K562 (cell line): ENCODE results near the gene USP46. TPM values are rescaled to one million over a fixed set of nuclear protein-coding genes. Genes with fewer than 3 reads are reported as not detected.

Source experiments
- ATAC-seq: fragments of 200-7000 bp; cut with Tn5 transposase; 3 replicates; pipeline ENCODE4 v1.9.1; 2020; ENCODE audit warnings: moderate library complexity
- BruUV-seq: library from RNA; stranded (reverse); fragments of 400-500 nt; replicated peaks from 2 replicates; lab custom pipeline; 2021; lab: Mats Ljungman, UMichigan
- CTCF ChIA-PET: fragments of 300-600 bp; formaldehyde crosslinking; extraction: SDS; loops from one replicate; lab custom pipeline; 2021; ENCODE audit warnings: low intra/inter-chr PET ratio; lab: Yijun Ruan, JAX
- POLR2A ChIA-PET: fragments of 300-600, 350-650 bp; sonication (Branson Sonifier 250); formaldehyde crosslinking; extraction: SDS; loops from one replicate; lab custom pipeline; 2021; ENCODE audit warnings: antibody characterized with exemption, inconsistent platforms; lab: Yijun Ruan, JAX
- DNase-seq, 4 experiments: peaks; one replicate each; pipeline versions ENCODE4 v3.0.0 to v3.0.0-alpha.2; 2011 to 2018; ENCODE audit warnings: low spot score in 3 of 4, mixed read lengths in 3 of 4; ENCODE audit errors: extremely low read depth in 1 of 4
- FAIRE-seq: peaks from 2 replicates; lab custom pipeline; 2011; peaks lifted over from hg19 to GRCh38; lab: Jason Lieb, UNC
- H2AFZ ChIP-seq: 2 replicates; pipeline ENCODE4 v1.6.0; 2011; ENCODE audit warnings: low read depth, low read length, control low read depth, inconsistent platforms
- H3K27ac ChIP-seq: fragments of 200-600 bp; 3 replicates; pipeline ENCODE4 v1.8.0; 2011; ENCODE audit warnings: low read depth, mild to moderate bottlenecking, control low read depth, inconsistent platforms, low read length, moderate library complexity, mixed read lengths; ENCODE audit errors: extremely low read depth
- H3K27me3 ChIP-seq, 2 experiments: fragments of 300-600 bp in 1 of 2; 2 replicates in 1 of 2; 3 replicates in 1 of 2; pipeline versions ENCODE4 v1.6.0 to v1.8.0; 2011; ENCODE audit warnings: inconsistent platforms in 2 of 2, low read length in 2 of 2, mild to moderate bottlenecking in 1 of 2, mixed read lengths in 1 of 2, moderate library complexity in 1 of 2; ENCODE audit not compliant: control insufficient read depth in 2 of 2, insufficient read depth in 2 of 2
- H3K36me3 ChIP-seq: fragments of 300-600 bp; 3 replicates; pipeline ENCODE4 v1.8.0; 2011; ENCODE audit warnings: mild to moderate bottlenecking, low read length, inconsistent platforms; ENCODE audit not compliant: control insufficient read depth, insufficient read depth
- H3K4me1 ChIP-seq, 2 experiments: fragments of 200-600 bp in 1 of 2; replicated peaks in 1 of 2; 2 replicates in 1 of 2; 3 replicates in 1 of 2; pipeline versions ENCODE4 v1.5.1 to v1.8.0; 2011; ENCODE audit warnings: inconsistent platforms in 2 of 2, low read length in 2 of 2, mild to moderate bottlenecking in 1 of 2, mixed read lengths in 1 of 2, moderate library complexity in 1 of 2; ENCODE audit not compliant: control insufficient read depth in 2 of 2, insufficient read depth in 2 of 2
- H3K4me2 ChIP-seq: 2 replicates; pipeline ENCODE4 v1.6.1; 2011; ENCODE audit warnings: low read length, control low read depth, inconsistent platforms, mixed read lengths; ENCODE audit not compliant: insufficient read depth
- H3K4me3 ChIP-seq: fragments of 200-600 bp; sonication (generic), shearing (Covaris generic); 2 replicates; pipeline ENCODE4 v1.5.1; 2016; ENCODE audit warnings: control low read depth, inconsistent platforms
- H3K79me2 ChIP-seq: fragments of 200-600 bp; 3 replicates; pipeline ENCODE4 v1.8.0; 2011; ENCODE audit warnings: low read length, inconsistent platforms; ENCODE audit not compliant: control insufficient read depth, insufficient read depth
- H3K9ac ChIP-seq, 2 experiments: 2 replicates each; pipeline versions ENCODE4 v1.6.0 to v1.6.1; 2011; ENCODE audit warnings: low read depth in 2 of 2, low read length in 2 of 2, control low read depth in 1 of 2, inconsistent platforms in 1 of 2, mild to moderate bottlenecking in 1 of 2, mixed read lengths in 1 of 2; ENCODE audit not compliant: insufficient read depth in 1 of 2
- H3K9me1 ChIP-seq: one replicate; pipeline ENCODE4 v1.6.0; 2011; ENCODE audit warnings: inconsistent platforms, mild to moderate bottlenecking, low read length, moderate library complexity; ENCODE audit not compliant: control insufficient read depth, insufficient read depth
- H3K9me3 ChIP-seq: replicated peaks from 2 replicates; pipeline ENCODE4 v1.5.1; 2011; ENCODE audit warnings: low read depth, low read length, inconsistent platforms; ENCODE audit not compliant: control insufficient read depth, insufficient read depth
- H4K20me1 ChIP-seq: replicated peaks from 2 replicates; pipeline ENCODE4 v1.6.1; 2011; ENCODE audit warnings: low read length, inconsistent platforms, mixed read lengths; ENCODE audit not compliant: control insufficient read depth, insufficient read depth
- FOSL1 ChIP-seq: fragments of 200-800 bp; sonication (Bioruptor generic); conservative IDR thresholded peaks from 2 replicates; pipeline ENCODE4 v1.6.1; 2016; ENCODE audit warnings: missing genetic modification characterization, missing compliant biosample characterization
- GABPB2 ChIP-seq: fragments of 250-450 bp; sonication (Bioruptor Pico); conservative IDR thresholded peaks from 2 replicates; pipeline ENCODE4 v1.5.1; 2021; ENCODE audit warnings: mild to moderate bottlenecking
- MBD1 ChIP-seq: fragments of 250-450 bp; sonication (Bioruptor Pico); IDR thresholded peaks from 2 replicates; pipeline ENCODE4 v1.8.0; 2022; ENCODE audit warnings: inconsistent platforms
- POLR2H ChIP-seq: IDR thresholded peaks from 2 replicates; pipeline ENCODE4 v1.6.1; 2016; ENCODE audit warnings: missing genetic modification characterization, low read depth, mild to moderate bottlenecking, control low read depth, missing compliant biosample characterization, moderate library complexity
- SP2 ChIP-seq: IDR thresholded peaks from 2 replicates; pipeline ENCODE4 v1.6.1; 2011; ENCODE audit warnings: mild to moderate bottlenecking, low read depth, low read length, moderate library complexity; ENCODE audit not compliant: poor library complexity, severe bottlenecking; ENCODE audit errors: extremely low read depth
- ZBTB9 ChIP-seq: fragments of 450-650 bp; formaldehyde crosslinking; IDR thresholded peaks from 2 replicates; pipeline ENCODE4 v1.4.0; 2020; ENCODE audit warnings: mild to moderate bottlenecking, moderate library complexity
- ZC3H11A ChIP-seq: IDR thresholded peaks from 2 replicates; pipeline ENCODE4 v1.6.1; 2012; ENCODE audit warnings: low read depth, low read length, improper control_type of control experiment
- ZNF780A ChIP-seq: fragments of 250-450 bp; sonication (Bioruptor Pico); IDR thresholded peaks from 2 replicates; pipeline ENCODE4 v1.5.0; 2021; ENCODE audit warnings: mild to moderate bottlenecking
- WGBS: fragments of 100-300 bp; shearing (Covaris generic); methylation state at CpG from one replicate; pipeline ENCODE4 v1.1.6; 2016; ENCODE audit warnings: low coverage, mixed read lengths; ENCODE audit not compliant: insufficient coverage; ENCODE audit errors: missing lambda C conversion rate; 5-methylcytosine and 5-hydroxymethylcytosine counted together
- in situ Hi-C: fragments of 300-500 bp; cut with MboI; formaldehyde crosslinking; loops from 4 replicates; pipeline ENCODE4 v1.15.0; 2018; ENCODE audit warnings: inconsistent platforms, mixed read lengths
- intact Hi-C: fragments of 100-400 bp; cut with micrococcal nuclease; formaldehyde crosslinking; loops from 2 replicates; pipeline ENCODE4 v1.14.2; 2022
- polyA plus RNA-seq, 8 experiments: library from polyadenylated mRNA; depleted of rRNA in 4 of 8; stranded (reverse) in 5 of 8; unstranded in 3 of 8; fragments of >200 nt; fragmentation: Nextera tagmentation in 2 of 8; fragmentation: Illumina TruSeq in 1 of 8; extraction: Ambion mirVana in 2 of 8; extraction: Trizol in 1 of 8; gene quantifications; 2 replicates each; pipeline versions ENCODE4 v1.2.1 to v1.2.3, GENCODE V29; 2011 to 2014; ENCODE audit warnings: inconsistent platforms in 1 of 8, missing spikeins in 1 of 8
- total RNA-seq, 7 experiments: library from RNA; depleted of rRNA in 6 of 7; stranded (reverse); fragments of >200 nt in 6 of 7; fragmentation: Illumina TruSeq in 2 of 7; extraction: Trizol in 2 of 7; gene quantifications; 2 replicates each; pipeline versions ENCODE4 v1.2.1 to v1.2.3, GENCODE V29; 2011 to 2021; ENCODE audit warnings: low replicate concordance in 1 of 7
- TF ChIP-seq, protein P1 (sequence below), 2 experiments: fragments of 450-650 bp in 1 of 2; sonication (generic) in 1 of 2; formaldehyde crosslinking in 1 of 2; IDR thresholded peaks in 1 of 2; conservative IDR thresholded peaks in 1 of 2; 2 replicates each; pipeline versions ENCODE4 v1.6.1 to v1.8.1; 2016 to 2023; ENCODE audit warnings: mild to moderate bottlenecking in 2 of 2, moderate library complexity in 2 of 2, inconsistent platforms in 1 of 2, missing genetic modification reagents in 1 of 2

Gene USP46
- total and polyA plus RNA-seq, 9 of the 15 experiments (the other 6 are each of a cell fraction or from before 2014, with no cell fraction given) = 3.0 to 11.7 (median 8.4) TPM

DNA sequence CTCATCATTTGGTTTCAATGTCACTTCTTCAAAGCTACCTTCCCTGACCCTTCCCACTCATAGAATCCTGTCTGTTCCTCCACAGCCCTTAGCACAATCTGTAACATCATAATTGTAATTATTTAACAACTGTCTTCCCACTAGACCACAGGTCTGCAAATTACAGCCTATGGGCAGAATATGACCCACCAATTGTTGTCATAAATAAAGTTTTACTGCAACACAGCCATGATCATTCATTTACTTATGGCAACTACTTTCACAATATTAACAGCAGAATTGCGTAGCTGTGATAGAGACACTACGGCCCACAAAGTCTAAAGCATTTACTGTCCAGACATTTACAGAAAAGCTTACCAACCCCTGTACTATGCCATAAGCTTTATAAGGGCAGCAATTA is 15.9 kb downstream of the USP46 start (continued):
- no peak for TF ChIP-seq ZNF780A (CRISPR knock-in tag)
- TF ChIP-seq ZBTB9 (CRISPR knock-in tag) = no peak
- no peak for TF ChIP-seq SP2
- TF ChIP-seq ZC3H11A = no peak
- TF ChIP-seq POLR2H (tag) = no peak
- no peak for TF ChIP-seq MBD1 (CRISPR knock-in tag)

GRCh38 chr4:52641854-52642563 is 17.1 kb downstream of the USP46 start:
- Histone ChIP-seq H3K79me2 (no peaks in the 10 kb centered on the region), H3K27ac (no peak overlapping the region), H3K4me3 (no peak overlapping the region)
- TF ChIP-seq FOSL1 (tag) (peak; percentile 82), GABPB2 (CRISPR knock-in tag) (no peak)
- TF ChIP-seq, protein P1, sequence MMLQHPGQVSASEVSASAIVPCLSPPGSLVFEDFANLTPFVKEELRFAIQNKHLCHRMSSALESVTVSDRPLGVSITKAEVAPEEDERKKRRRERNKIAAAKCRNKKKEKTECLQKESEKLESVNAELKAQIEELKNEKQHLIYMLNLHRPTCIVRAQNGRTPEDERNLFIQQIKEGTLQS (IDR thresholded peaks at IDR 0.05) = peak; percentile 76; the same call in 1 of the 2 replicates
- TF ChIP-seq, protein P1 (CRISPR knock-in tag; conservative IDR thresholded peaks at IDR 0.05) = no peak

More at GRCh38 chr4:52641854-52642563, 17.1 kb downstream of the USP46 start:
- 21% methylated on average over 3 of the region's 3 CpGs for WGBS
- Histone ChIP-seq H2AFZ (no peak overlapping the region), H3K4me2 (no peak overlapping the region), H4K20me1 (no peaks in the 10 kb centered on the region), H3K9ac (no peak overlapping the region), H3K9me1 (no peaks in the 10 kb centered on the region), H3K27me3 (no peaks in the 10 kb centered on the region), H3K4me1 (no peaks in the 10 kb centered on the region), H3K9me3 (no peaks in the 10 kb centered on the region), H3K36me3 (no peaks in the 10 kb centered on the region)
- ATAC-seq = no peak
- no peak for FAIRE-seq
- intact Hi-C loops = no loop called here
- in situ Hi-C loops = no loop called here
- POLR2A ChIA-PET = interaction anchor here (1.1 kb wide), 1 partner anchor 11 kb away, joined by 3 read pairs; no protein-coding TSS in a partner anchor
- CTCF ChIA-PET = no interaction called here
- DNase-seq = no peak
- BruUV-seq = no TSS peak
